GM12801 (cell line): ENCODE data around the gene VDAC1.

Experiments used
- CTCF ChIP-seq: IDR thresholded peaks from one replicate; pipeline ENCODE4 v1.5.1; 2011; ENCODE audit warnings: control low read depth; ENCODE audit not compliant: insufficient read length; ENCODE audit errors: extremely low read depth

Gene VDAC1

GRCh38 chr5:133928587-133929393, 76.0 kb downstream of the VDAC1 start:
- TF ChIP-seq CTCF = no peak

GRCh38 chr5:133927300-133928180, 77.2 kb downstream of the VDAC1 start:
- no peak for TF ChIP-seq CTCF

- no peak for TF ChIP-seq CTCF
Observed at GRCh38 chr5:133926489-133927299, 78.1 kb downstream of the VDAC1 start.

GRCh38 chr5:133925866-133926488, 78.8 kb downstream of the VDAC1 start:
- TF ChIP-seq CTCF = no peak

- TF ChIP-seq CTCF = no peak
Observed at GRCh38 chr5:133925269-133925668, 79.5 kb downstream of the VDAC1 start.

GRCh38 chr5:133924221-133924920, 80.4 kb downstream of the VDAC1 start:
- no peak for TF ChIP-seq CTCF
